NCI-H526 treated with DMSO at 0.1 percent for 48 hours (cell line): ENCODE data around the gene TMEM229B.

Source experiments
- DNase-seq: peaks from one replicate; lab custom pipeline; 2025; lab: John Stamatoyannopoulos, UW

Gene TMEM229B

DNA sequence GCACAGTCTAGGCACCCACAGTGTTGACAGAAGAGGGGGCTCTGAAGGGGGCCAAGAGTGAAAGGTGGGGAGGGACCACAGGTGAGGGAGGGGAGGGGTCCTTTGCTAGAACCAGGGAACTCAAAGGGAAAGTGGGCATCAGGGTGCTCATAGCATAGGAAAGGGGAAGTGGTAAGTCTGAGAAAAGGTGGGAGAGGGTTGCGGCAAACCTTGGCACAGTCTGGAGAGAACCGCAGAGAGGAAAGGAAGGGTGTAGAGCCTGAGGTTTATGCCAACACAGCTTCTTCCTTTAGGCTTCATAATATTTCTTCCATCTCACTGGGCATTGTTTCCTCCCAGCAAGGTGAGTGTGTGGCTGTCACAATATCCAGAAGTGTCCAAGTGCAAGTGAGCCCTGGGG is 65.1 kb downstream of the TMEM229B start:
- no peak for DNase-seq

DNA sequence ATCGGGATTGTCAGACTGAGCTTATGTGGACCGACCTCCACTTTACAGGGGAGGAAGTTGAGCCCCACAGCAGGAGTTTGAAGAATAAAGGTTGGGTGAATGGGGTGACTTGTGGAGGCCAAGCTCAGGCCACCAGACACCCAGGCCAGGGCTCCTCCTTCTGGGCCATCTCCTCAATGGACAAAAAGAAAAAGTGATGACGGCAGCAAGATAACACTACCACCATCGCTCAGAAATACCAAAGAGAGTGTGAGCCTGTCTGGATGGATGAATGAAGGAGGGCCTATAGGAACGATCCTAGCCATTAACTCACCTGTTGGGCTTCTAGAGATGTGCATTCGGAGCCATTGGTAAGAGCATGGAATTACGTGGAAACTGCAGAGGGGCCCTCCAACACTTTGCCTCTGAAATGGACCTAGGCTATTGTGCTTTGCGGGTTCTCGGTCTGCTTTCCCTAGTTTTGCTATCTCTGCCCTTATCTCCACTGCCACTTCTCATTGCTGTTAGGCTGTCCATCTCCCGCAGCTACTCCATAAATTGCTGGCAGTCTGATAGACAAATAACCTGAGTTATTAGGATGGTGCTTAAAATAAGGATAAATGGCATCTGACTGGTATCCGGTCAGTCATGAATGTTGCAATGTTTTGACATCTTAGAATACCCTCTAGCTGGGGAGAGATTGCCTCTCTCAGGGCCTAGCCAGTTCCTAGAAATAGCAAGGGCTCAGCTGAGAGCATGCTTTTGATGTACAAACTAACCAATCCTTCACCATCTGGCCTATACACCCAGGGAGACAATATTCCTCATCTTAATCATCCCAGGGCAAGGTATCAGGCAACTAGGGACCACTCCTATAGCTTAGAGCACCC is 66.9 kb downstream of the TMEM229B start:
- no peak for DNase-seq
